Activated CD4-positive, CD25-positive, alpha-beta regulatory T cell treated with anti-CD3 and anti-CD28 coated beads, Interleukin-2, amount 50 U/mL, for 16 hours (primary cell): ENCODE results near the gene ERGIC1.
"Not testable (repeated sequence)": the region's sequence is repeated elsewhere in the genome, so short reads cannot be mapped to it uniquely, and the experiment has no call there.

ENCODE experiments used
- DNase-seq: peaks from one replicate; pipeline ENCODE4 v3.0.0-alpha.2; 2020; ENCODE audit warnings: low read depth, low spot score

ERGIC1 gene, protein sequence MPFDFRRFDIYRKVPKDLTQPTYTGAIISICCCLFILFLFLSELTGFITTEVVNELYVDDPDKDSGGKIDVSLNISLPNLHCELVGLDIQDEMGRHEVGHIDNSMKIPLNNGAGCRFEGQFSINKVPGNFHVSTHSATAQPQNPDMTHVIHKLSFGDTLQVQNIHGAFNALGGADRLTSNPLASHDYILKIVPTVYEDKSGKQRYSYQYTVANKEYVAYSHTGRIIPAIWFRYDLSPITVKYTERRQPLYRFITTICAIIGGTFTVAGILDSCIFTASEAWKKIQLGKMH

DNA sequence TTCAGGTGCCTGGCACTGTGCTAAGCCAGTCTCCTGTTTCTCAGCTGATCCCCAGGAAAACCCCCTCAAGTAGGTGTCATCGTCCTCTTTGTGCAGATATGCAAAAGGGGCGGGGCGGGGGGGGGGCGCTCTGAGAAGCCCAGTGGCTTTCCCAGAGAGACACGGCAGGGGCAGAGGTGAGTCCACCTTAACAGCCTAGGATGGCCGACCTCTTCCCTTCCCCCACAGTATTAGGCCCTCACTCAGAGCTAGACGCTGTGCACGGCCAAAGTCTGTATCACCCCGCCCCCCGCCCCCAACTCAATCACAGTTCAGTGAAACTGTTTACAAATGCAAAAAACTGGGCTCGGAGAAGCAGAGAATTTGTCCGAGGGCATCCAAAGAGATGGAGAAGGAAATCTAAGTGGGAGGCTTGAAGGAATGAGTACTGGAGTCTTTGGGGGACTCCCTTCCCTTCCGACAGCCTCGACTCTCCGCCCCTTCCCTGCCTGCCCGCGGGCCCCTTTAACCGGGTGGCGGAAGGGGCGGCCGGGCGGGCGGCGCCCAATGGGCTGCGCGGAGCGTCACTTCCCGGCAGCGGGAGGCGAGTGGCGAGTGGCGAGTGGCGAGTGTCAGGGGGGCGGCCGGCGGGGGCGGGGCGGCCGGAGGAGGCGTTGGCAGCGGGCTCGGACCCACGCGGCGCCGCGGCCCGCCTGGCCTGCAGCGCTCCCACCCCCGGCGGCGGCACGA, at the start of gene ERGIC1:
TSS of gene ERGIC1 (plus strand) at position 566 of the 729 bp plus-strand sequence. CDS start at position 729, 163 bp downstream.
- peak; percentile 38 for DNase-seq

DNA sequence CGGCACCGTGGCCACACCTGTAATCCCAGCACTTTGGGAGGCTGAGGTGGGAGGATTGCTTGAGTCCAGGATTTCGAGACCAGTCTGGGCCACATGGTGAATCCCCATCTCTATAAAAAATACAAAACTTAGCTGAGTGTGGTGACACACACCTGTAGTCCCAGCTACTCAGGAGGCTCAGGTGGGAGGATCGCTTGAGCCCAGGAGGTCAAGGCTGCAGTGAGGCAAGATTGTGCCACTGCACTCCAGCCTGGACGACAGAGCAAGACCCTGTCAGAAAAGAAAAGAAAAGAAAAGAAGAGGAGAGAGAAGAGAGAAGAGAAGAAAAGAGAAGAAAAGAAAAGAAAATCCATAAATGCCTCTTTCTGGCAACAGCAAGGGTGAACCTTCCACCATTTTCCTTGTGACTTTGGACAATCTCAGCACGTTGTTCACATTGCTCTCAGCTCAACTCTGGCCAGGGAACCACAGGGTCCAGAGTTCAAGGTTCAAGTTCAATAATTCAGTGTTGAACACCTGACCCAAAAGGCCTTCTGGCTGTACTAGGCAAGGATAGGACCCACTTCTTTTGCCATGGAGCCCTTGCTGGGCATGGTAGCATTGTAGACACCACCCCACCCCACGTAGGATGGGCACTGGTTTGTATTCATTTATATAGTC, 48.5 kb upstream of the ERGIC1 start:
- DNase-seq: no peak

DNA sequence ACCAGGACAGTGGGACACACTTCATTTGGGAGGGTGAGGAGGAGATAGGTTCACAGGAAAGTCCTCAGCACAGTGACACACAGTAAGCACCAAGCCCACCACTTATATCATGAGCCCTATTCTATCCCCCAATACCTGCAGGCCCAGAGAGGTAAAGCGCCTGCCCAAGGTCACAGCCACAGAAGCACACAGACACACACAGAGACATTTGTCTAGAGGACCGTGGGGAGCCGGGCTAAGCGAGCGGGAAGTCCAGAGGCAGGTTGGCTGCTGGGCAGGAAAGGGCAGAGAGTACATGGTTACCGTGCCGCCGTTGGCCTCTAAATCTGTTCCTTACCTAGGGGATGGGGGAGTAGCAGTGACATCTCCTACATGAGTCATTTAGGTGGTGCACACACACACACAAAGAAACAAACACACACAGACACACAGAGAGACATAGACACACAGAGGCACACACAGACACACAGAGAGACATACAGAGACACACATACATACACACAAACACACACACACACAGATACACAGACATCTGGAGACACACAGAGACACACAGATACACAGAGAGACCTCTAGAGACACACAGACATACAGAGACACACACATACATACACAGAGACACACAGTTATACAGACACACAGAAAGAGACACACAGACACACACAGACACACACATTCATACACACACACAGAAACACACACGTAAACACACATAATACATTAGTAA, 47.2 kb upstream of the ERGIC1 start:
- DNase-seq: no peak

DNA sequence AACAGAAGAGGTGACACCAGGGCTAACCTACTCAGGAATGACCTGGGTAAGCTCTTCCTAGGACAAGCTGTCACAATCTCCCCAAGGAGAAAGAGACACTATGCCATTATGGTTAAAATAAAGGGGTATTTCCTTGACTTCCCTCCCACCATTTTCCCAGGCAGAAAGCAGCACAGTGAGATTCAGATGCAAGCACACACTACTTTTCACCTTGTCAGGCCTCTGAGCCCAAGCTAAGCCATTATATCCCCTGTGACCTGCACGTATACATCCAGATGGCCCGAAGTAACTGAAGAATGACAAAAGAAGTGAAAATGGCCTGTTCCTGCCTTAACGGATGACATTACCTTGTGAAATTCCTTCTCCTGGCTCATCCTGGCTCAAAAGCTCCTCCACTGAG, 46.5 kb upstream of the ERGIC1 start:
- DNase-seq: not testable (repeated sequence)

DNA sequence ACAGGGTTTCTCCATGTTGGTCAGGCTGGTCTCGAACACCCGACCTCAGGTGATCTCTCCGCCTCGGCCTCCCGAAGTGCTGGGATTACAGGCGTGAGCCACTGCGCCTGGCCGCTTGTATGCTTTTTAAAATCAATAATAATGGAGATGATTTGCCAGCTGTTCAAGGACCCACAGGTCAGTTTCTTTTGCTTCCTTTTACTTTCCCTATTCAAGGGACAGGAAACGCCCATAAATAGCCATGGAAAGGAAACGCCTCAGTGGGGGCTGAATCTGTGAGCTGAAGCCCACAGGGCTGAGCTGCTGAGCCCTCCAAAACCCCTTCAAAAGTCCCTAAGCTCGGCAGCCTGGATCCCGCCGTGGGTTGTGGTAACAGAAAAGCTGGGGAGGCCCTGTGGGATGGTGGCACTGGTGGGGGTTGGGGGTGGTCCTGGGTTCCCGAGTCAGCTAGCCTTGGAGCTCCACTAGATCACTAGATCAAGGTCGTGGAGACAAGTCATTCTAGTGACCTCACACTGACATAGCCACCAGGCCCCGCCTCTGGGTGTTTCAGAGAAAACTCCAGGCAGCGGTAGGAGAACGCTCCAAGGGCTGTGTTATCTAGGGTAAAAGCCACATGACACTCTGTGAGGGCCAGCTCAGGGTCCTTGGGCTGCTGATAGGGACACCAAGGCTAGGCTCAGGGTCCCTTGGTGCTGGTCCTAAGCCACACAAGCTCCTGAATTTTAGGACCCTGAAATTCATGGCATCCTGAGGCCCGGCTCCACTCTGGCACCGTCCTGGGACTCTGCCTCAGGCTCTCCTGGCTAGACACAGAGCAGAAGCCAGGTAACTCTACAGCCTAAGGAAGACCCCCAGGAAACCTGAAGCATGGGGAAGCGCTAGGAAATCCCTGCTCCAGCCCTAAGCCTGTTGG, 45.0 kb upstream of the ERGIC1 start:
- no peak for DNase-seq

DNA sequence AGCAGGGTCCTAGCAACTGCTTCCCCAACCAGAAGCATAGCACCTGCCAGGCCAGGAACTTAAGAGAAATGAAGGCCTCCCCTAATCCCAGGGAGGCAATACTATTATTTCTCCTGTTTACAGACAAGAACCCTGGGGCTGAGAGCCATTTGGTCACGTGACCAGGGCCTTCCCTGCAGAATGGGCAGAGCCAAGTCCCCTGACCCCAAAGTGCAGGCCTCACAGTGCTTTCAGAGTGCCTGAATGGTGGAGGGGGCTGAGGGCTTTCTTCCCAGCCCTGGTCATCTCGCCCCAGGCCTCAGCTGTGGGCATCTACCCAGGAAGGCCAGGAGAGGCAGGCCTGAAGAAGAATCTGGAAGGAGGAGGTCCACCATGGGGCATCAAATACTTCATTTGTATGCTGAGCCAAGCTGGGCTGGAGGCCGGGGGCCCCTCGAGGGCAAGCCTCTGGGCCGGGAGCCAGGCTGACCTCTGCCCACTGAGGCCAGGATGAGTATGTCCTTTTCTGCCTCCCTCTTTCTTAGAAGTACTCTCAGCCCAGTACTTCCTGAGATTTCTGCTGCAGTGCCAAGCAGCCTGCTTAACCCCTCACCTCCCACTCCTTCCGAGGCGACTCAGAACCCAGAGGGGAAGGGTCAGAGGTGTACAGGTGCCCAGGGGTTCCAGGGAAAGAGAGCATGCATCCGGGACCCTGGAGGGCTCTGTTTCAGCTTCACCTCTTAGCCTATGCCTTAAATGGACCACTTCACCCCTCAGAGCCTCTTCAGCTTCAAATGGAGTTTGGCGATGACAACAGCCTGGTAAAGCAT, 44.2 kb upstream of the ERGIC1 start:
- DNase-seq: no peak

DNA sequence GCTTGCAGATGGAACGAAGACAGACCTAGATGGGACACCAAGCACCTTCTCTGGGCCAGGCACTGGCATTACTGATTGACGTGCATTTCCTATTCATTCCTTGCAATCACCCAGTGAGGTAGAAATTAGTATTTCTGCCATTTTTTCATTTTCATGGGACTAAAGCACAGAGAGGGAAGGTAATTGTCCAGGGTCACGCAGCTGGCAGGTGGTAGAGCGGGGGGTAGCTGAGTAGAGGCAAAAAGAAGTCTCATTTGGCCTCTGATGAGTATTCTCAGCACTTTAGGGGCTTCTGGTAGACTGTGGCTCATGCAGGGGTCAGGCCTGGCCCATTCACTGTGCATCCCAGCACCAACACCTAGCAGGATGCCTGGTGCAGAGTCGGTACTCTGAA, 43.6 kb upstream of the ERGIC1 start:
- DNase-seq: no peak

DNA sequence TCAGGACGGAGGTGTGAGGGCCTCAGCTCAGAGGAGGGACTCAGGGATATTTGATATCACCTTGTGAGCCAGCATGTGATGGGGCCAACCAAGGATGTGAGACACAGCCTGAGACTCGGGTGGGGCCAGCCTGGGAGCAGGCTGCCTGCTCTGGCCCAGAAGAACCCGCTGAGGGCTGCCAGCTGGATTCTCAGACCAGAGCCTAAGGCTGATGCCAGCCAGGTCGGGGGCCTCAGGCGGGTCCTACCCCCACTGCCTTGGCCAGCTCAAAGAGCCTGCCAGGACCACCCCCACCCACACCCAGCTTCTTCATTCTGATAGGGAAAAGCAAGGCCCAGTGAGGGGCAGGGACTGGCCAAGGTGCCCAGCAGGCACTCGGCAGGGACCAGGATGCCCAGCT, 42.8 kb upstream of the ERGIC1 start:
- no peak for DNase-seq

DNA sequence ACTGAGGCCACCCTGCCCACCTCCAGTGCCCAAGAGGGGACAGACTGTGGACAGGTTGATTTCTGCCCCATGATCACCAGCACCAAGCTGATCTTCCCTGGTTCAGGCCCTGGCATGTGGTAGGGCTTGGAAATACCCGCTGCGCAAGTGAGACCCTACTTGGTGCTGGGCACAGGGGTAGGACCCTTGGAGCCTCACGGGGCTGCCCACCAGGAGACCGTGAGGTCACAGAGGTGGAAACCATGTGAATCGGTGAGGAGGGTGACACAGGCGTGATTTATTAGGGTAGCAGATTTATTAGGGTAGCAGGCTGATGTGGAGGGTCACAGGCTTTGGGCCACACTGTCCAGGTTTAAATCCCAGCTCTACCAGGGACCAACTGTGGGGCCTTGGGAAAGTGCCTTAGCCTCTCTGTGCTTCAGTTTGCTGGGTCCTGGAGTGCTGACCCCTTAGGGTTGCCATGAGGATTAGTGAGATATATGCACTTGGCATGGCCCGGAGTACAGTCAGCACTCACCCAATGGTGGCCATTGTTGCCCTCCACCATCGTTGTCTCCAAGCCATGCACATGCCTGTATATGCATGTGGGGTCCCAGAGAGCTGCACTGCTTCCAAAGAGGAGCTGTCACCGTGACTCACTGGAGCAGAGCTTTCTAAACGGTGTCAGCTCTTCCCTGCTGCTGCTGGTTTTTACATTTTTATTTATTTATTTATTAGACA, 42.2 kb upstream of the ERGIC1 start:
- DNase-seq: no peak

DNA sequence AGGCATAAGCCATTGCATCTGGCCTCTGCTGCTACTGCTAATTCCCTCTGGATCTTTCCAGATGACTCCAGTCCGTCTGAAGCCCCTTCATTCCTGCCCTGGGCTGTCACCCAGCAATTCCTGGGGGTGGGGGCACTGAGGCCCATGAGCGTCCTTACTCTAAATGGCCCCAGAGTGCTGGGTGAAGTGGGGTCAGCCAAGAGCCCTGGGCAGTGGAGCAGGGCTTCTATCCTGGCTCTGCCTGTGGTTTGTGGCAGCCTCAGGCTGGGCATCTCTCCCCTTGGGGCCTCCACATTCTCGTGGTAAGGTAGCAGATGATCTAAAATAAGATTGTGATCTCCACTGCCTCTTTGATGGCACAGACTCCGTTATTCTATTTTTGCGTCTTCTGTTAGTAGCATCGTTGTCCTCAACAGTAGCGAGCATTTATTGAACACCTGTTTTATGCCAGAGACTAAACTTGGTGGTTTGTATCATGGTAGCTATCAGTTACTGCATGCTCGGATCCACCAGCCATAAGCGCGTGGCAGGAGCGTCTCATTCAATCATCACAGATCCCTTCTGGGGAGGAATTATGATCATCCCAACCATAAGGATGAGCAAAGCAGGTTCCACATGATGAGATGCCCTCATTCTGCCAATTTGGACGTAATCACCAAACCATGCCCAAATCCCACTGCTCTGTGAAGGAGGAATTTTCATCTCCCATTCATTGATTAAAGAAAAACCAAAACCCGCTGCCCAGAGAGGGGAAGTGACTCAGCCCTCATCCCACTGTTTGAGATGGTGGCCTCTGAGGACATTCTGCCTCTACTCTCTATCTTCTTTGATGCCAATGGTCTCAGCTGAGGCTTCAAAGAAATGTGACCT, 41.1 kb upstream of the ERGIC1 start:
- no peak for DNase-seq

DNA sequence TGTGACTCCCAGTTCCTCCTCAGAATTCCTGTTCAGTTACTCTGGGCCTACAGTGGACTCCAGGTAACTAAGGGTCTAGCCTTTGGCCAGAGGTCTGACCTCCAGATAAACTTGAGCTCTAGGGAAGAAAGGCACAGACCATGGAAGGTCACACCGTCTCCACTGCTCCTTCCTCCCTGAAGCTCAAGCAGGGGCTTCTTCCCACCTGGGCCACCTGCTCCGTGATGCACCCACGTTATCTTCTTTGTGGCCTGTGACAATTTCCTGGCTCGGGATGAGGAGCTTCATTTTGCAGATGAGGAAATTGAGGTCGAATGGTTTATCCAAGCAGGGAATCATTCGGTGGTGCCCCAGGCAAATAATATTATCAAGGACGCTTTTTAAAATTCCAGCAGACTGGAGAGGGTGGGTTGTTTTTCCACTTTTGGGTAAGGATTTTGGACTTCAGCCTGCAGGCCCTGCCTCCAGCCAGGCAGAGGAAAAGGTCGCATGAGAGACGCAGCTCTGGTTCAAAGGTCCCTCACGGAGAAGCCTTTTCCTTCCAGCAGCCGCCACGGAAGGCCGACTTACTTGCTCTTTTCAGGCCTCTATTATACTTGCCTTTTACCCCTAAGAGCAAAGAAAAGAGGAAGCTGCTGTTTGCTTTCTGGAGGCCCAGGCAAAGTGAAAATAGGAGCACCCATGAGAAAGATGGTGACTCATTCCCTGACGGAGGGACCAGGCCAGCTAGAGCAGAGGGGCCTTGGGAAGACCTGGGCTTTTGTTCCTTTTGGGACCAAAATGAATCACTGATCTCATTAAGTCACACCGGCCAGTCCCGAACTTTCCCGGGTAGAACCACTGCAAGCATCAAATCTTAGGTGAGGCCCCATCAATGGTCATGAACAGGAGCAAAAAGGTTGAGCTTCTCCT, 40.2 kb upstream of the ERGIC1 start:
- no peak for DNase-seq

DNA sequence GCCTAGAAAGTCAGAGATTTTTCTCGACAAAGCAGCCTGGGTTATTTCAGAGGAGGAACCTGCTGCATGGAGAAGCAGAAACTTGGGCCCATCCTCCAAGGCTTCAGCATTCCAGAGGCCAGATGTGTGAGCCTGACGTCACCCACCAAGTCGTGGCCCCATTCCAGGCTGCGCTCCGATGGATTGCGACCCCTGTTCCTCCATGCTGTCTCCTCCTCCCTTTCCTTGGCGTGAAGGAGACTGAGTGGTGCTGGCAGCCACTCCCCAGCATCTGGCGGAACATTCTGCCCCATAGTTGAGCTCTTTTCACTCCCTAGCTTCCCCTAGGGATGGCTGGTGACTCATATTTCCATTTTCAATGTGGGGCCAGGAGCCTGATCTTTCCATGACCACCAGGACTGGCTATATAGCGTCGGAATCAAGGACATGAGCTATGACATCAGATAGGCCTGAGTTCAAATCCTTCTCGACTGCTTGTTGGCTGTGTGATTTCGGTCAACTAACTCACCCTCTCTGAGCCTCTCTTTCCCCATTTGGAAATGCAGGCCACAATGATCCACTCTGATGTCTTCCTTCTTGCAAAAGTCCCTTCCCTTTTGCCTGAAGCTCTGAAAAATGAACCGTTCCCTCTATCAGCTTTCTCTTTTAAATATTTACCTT, 38.6 kb upstream of the ERGIC1 start:
- no peak for DNase-seq

DNA sequence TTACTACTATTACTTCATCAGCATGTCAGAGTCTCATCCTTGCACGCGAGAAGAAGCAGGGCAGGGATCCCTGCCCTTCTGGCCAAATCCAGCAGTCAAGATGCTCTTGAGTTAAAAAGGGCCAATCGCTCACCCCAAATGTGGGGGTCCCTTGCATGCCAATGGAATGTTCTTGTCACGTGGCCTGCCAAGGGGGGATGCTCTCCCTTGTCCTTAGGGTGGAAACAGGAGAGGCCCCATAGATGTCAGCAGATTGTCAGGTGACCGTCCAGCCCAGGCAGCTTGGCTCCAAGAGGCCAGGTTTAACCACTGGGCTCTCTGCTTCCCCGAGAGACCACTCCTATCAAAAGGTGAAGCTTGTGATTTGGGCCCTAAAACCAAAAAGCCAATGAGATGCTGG, 37.7 kb upstream of the ERGIC1 start:
- no peak for DNase-seq

DNA sequence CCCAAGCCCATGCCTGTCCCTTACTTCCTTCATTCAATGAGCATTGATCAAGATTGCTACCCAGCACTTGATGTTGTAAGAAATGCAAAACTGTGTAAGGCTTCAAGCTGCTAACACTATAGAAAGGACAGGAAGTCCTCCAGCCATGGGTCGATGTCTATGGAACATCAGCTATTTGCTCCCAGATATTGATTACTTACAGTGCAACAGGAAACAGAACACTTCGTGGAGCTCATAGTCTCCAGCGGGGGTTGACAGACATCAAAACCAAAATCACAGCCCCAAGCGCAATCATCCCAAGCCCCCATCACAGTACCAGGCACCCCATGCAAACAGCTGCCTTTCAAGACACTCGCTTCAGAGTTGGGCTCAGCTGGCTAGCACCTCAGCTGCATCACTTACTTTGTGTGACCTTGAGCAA, 36.3 kb upstream of the ERGIC1 start:
- DNase-seq: no peak

DNA sequence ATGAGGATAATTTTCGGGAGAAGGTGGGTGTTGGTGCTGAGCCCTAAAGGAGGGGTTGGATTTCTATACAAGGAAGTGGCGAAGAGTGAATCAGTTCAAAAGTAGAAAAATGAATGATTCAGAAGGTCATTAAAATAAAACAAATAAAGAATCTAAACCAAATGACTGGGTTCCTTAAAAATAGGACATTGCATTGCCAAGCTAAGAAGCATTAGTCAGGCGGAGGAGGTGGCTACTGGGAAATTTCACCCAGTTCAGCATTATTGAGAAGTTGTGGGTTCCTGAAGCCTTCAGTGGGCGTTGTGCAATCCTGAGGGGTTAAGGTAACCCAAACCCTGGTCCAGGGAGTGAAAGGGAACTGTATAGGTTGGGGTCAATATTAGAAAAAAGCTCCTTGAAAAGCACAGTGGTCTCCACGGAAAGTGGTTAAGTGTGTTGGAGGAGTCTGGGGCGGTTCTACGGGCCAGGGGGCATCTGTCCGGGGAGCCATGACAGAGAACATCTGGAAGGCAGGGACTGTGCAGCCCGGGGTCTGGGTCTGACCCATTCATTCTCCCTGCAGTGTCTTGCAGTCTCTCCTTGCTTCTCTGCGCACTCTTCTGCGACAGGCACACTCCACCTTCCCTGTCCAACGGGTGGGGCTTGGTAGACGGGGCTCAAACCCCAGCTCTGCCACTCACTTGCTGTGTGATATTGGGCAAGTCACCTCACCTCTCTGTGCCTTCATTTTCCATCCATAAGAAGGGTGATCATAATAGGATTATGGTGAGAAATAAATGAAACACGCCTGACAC, 35.4 kb upstream of the ERGIC1 start:
- no peak for DNase-seq

DNA sequence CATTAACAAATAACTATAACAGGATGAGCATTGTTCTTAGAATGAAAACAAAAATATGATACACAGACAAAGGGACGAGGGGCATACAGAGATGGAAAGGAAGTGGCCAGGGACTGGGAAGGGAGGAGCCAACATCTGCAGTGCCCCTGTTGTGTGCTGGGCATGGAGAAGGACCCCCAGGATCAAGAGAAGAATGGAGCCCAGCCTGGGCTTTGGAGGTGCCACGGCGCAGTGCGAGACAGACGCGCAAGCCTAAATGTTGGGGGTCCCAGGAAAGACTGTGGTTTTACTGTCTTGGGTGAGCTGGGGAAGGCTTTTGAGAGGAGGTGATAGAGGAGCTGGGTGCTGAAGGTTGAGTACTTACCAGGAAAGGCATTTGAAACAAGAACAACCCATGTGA, 34.6 kb upstream of the ERGIC1 start:
- no peak for DNase-seq
